DMS79 (cell line): ENCODE data around the gene GLG1.

Experiments
- DNase-seq: peaks from one replicate; lab custom pipeline; 2025; lab: John Stamatoyannopoulos, UW

GLG1 gene

GRCh38 chr16:74608944-74609343 is 2.0 kb upstream of the GLG1 start:
- no peak for DNase-seq

GRCh38 chr16:74608381-74608780 is 1.5 kb upstream of the GLG1 start:
- DNase-seq = no peak

- no peak for DNase-seq
Observed at GRCh38 chr16:74607962-74608356, 1.0 kb upstream of the GLG1 start.

- DNase-seq = no peak
Observed at GRCh38 chr16:74607310-74607961, 522 bp upstream of the GLG1 start.

- DNase-seq = no peak
Observed at GRCh38 chr16:74605746-74606520, 981 bp downstream of the GLG1 start.

GRCh38 chr16:74605332-74605731 is 1.6 kb downstream of the GLG1 start:
- DNase-seq = no peak

GRCh38 chr16:74603848-74604247 is 3.1 kb downstream of the GLG1 start:
- no peak for DNase-seq

- DNase-seq = no peak
Observed at GRCh38 chr16:74601126-74601871, 5.6 kb downstream of the GLG1 start.

GRCh38 chr16:74596586-74596985 is 10.3 kb downstream of the GLG1 start:
- no peak for DNase-seq

- no peak for DNase-seq
Observed at GRCh38 chr16:74592847-74593246, 14.1 kb downstream of the GLG1 start.

- no peak for DNase-seq
Observed at GRCh38 chr16:74591876-74592650, 14.9 kb downstream of the GLG1 start.

- no peak for DNase-seq
Observed at GRCh38 chr16:74586948-74587347, 20.0 kb downstream of the GLG1 start.

GRCh38 chr16:74585846-74586443 is 21.0 kb downstream of the GLG1 start:
- no peak for DNase-seq

GRCh38 chr16:74583926-74584666 is 22.8 kb downstream of the GLG1 start:
- DNase-seq = no peak

GRCh38 chr16:74582970-74583369 is 23.9 kb downstream of the GLG1 start:
- DNase-seq = no peak

GRCh38 chr16:74580833-74581232 is 26.1 kb downstream of the GLG1 start:
- no peak for DNase-seq

- no peak for DNase-seq
Observed at GRCh38 chr16:74578838-74579237, 28.1 kb downstream of the GLG1 start.

GRCh38 chr16:74578433-74578832 is 28.5 kb downstream of the GLG1 start:
- no peak for DNase-seq

GRCh38 chr16:74577882-74578366 is 29.0 kb downstream of the GLG1 start:
- no peak for DNase-seq

- DNase-seq = no peak
Observed at GRCh38 chr16:74575807-74576643, 30.9 kb downstream of the GLG1 start.
